HepG2 (cell line): ENCODE data around the gene ISCU. TPM values are rescaled to one million over a fixed set of nuclear protein-coding genes. Genes with fewer than 3 reads are reported as not detected.

Experiments used
- ARHGAP35 ChIP-seq: sonication (generic); formaldehyde crosslinking; IDR thresholded peaks from 2 replicates; pipeline ENCODE4 v1.9.0; 2022; ENCODE audit warnings: mild to moderate bottlenecking, inconsistent platforms, moderate library complexity, missing genetic modification reagents, borderline replicate concordance
- ATF7 ChIP-seq, 2 experiments: fragments of 450-650 bp in 1 of 2; sonication (generic) in 1 of 2; formaldehyde crosslinking in 1 of 2; IDR thresholded peaks; 2 replicates each; pipeline versions ENCODE4 v1.4.0 to v1.6.1; 2016 to 2020; ENCODE audit warnings: antibody characterized with exemption in 1 of 2, mild to moderate bottlenecking in 1 of 2, missing genetic modification reagents in 1 of 2
- HNRNPUL1 ChIP-seq: fragments of 200-400 bp; formaldehyde crosslinking; IDR thresholded peaks from 2 replicates; pipeline ENCODE4 v1.6.1; 2017; ENCODE audit warnings: low read depth, mild to moderate bottlenecking, low read length, moderate library complexity
- PCBP1 ChIP-seq: fragments of 200-400 bp; formaldehyde crosslinking; IDR thresholded peaks from 2 replicates; pipeline ENCODE4 v1.6.1; 2017; ENCODE audit warnings: mild to moderate bottlenecking, low read depth, low read length, borderline replicate concordance
- SRF ChIP-seq: IDR thresholded peaks from 2 replicates; pipeline ENCODE4 v1.6.1; 2011; ENCODE audit warnings: mild to moderate bottlenecking, low read depth, low read length, moderate library complexity
- ZBTB7B ChIP-seq: sonication (generic); formaldehyde crosslinking; IDR thresholded peaks from 2 replicates; pipeline ENCODE4 v1.4.0; 2020; ENCODE audit warnings: missing genetic modification reagents
- ZNF180 ChIP-seq: sonication (generic); formaldehyde crosslinking; IDR thresholded peaks from 2 replicates; pipeline ENCODE4 v1.4.0; 2020; ENCODE audit warnings: low read depth, missing genetic modification reagents, borderline replicate concordance
- ZNF263 ChIP-seq: sonication (generic); formaldehyde crosslinking; IDR thresholded peaks from 2 replicates; pipeline ENCODE4 v1.4.0; 2020; ENCODE audit warnings: missing genetic modification reagents
- ZNF335 ChIP-seq: sonication (generic); formaldehyde crosslinking; IDR thresholded peaks from 2 replicates; pipeline ENCODE4 v1.4.0; 2020; ENCODE audit warnings: missing genetic modification reagents
- ZNF367 ChIP-seq: sonication (generic); formaldehyde crosslinking; IDR thresholded peaks from 2 replicates; pipeline ENCODE4 v1.4.0; 2020; ENCODE audit warnings: missing genetic modification reagents, borderline replicate concordance
- ZNF761 ChIP-seq: sonication (generic); formaldehyde crosslinking; conservative IDR thresholded peaks from 2 replicates; pipeline ENCODE4 v1.4.0; 2020; ENCODE audit warnings: mild to moderate bottlenecking, missing genetic modification reagents
- polyA plus RNA-seq, 8 experiments: library from polyadenylated mRNA; depleted of rRNA in 3 of 8; stranded (reverse) in 7 of 8; unstranded in 1 of 8; fragments of >200 nt; fragmentation: Illumina TruSeq in 4 of 8; extraction: Trizol in 4 of 8; gene quantifications; 2 replicates each; pipeline versions ENCODE4 v1.2.1 to v1.2.3, GENCODE V29; 2011 to 2016; ENCODE audit warnings: low read depth in 4 of 8, missing spikeins in 1 of 8, mixed read lengths in 1 of 8; ENCODE audit not compliant: insufficient read depth in 1 of 8
- total RNA-seq, 5 experiments: library from RNA; depleted of rRNA; stranded (reverse); fragments of >200 nt; fragmentation: Illumina TruSeq; extraction: Trizol; gene quantifications; 2 replicates each; pipeline ENCODE4 v1.2.3, GENCODE V29; 2016; ENCODE audit warnings: low read depth in 1 of 5
- TF ChIP-seq, protein P1 (sequence below): sonication (generic); formaldehyde crosslinking; IDR thresholded peaks from 2 replicates; pipeline ENCODE4 v1.4.0; 2020; ENCODE audit warnings: missing genetic modification reagents
- TF ChIP-seq, protein P2 (sequence below): sonication (generic); formaldehyde crosslinking; conservative IDR thresholded peaks from 2 replicates; pipeline ENCODE4 v1.5.0; 2020; ENCODE audit warnings: missing genetic modification reagents
- TF ChIP-seq, protein P3 (sequence below): sonication (generic); formaldehyde crosslinking; IDR thresholded peaks from 2 replicates; pipeline ENCODE4 v1.8.0; 2022; ENCODE audit warnings: mild to moderate bottlenecking, missing genetic modification reagents, borderline replicate concordance
- TF ChIP-seq, protein P4 (sequence below), 2 experiments: sonication (generic) in 1 of 2; formaldehyde crosslinking in 1 of 2; IDR thresholded peaks; 2 replicates each; pipeline versions ENCODE4 v1.4.0 to v1.6.1; 2016 to 2020; ENCODE audit warnings: borderline replicate concordance in 1 of 2, low read depth in 1 of 2, mild to moderate bottlenecking in 1 of 2, missing genetic modification reagents in 1 of 2
- TF ChIP-seq, protein P5 (sequence below): sonication (generic); formaldehyde crosslinking; IDR thresholded peaks from 2 replicates; pipeline ENCODE4 v1.8.1; 2023; ENCODE audit warnings: mild to moderate bottlenecking, missing genetic modification reagents, borderline replicate concordance

Gene ISCU
- total and polyA plus RNA-seq, 2 of the 13 experiments (the other 11 are each of a cell fraction or from before 2014, with no cell fraction given), result 94.4 to 107 TPM

DNA sequence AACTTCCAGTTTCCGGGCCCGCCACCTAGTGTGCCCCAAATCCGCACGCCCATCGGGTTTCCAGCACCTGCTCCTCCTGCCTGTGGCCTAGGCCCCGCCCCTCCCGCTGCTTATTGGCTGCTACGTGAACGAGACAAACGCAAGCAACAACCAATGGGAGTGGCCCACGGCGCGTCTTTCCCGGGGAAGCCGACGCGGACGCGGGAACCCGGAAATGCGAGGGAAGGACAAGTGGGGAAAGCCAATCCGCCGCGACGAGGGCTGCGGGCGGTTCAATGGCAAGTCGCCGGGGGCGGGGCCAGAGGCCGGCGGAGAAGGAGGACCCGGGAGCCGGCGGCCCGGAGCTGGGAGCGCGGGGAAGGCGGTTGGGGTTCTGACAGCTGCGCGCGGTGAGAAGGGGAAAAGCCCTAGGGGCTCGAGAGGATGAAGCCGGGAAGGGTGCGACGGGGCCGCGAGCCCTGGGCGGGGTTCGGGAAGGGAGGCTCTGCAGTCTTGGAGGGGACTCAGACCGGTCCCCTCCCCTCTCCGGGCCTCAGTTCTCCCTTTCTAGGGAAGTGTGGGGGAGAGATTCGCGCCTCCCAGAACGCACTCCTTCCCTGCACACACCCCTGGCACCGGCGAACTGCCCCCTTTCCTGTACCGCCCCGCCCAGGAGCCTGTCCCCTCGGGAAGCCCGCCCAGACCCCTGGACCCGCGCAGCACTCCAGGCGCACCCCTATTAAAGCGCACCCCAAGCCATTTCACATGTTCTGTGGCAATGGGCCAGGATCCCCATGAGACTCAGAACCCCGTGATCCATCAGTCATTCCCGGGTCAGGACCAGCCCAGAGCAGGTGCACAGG lies 47.2 kb upstream of the ISCU start, which contains the start of gene FICD (continued):
- TF ChIP-seq, protein P1, sequence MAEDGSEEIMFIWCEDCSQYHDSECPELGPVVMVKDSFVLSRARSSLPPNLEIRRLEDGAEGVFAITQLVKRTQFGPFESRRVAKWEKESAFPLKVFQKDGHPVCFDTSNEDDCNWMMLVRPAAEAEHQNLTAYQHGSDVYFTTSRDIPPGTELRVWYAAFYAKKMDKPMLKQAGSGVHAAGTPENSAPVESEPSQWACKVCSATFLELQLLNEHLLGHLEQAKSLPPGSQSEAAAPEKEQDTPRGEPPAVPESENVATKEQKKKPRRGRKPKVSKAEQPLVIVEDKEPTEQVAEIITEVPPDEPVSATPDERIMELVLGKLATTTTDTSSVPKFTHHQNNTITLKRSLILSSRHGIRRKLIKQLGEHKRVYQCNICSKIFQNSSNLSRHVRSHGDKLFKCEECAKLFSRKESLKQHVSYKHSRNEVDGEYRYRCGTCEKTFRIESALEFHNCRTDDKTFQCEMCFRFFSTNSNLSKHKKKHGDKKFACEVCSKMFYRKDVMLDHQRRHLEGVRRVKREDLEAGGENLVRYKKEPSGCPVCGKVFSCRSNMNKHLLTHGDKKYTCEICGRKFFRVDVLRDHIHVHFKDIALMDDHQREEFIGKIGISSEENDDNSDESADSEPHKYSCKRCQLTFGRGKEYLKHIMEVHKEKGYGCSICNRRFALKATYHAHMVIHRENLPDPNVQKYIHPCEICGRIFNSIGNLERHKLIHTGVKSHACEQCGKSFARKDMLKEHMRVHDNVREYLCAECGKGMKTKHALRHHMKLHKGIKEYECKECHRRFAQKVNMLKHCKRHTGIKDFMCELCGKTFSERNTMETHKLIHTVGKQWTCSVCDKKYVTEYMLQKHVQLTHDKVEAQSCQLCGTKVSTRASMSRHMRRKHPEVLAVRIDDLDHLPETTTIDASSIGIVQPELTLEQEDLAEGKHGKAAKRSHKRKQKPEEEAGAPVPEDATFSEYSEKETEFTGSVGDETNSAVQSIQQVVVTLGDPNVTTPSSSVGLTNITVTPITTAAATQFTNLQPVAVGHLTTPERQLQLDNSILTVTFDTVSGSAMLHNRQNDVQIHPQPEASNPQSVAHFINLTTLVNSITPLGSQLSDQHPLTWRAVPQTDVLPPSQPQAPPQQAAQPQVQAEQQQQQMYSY (CRISPR knock-in tag), result no peak
- no peak for TF ChIP-seq SRF
- no peak; the same call in 1 of the 2 replicates for TF ChIP-seq ARHGAP35 (CRISPR knock-in tag)
- TF ChIP-seq, protein P2, sequence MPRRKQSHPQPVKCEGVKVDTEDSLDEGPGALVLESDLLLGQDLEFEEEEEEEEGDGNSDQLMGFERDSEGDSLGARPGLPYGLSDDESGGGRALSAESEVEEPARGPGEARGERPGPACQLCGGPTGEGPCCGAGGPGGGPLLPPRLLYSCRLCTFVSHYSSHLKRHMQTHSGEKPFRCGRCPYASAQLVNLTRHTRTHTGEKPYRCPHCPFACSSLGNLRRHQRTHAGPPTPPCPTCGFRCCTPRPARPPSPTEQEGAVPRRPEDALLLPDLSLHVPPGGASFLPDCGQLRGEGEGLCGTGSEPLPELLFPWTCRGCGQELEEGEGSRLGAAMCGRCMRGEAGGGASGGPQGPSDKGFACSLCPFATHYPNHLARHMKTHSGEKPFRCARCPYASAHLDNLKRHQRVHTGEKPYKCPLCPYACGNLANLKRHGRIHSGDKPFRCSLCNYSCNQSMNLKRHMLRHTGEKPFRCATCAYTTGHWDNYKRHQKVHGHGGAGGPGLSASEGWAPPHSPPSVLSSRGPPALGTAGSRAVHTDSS (CRISPR knock-in tag), result no peak
- TF ChIP-seq HNRNPUL1, result no peak
- no peak for TF ChIP-seq ZNF761 (CRISPR knock-in tag)
- TF ChIP-seq ATF7 (IDR thresholded peaks at IDR 0.05), result no peak
- no peak for TF ChIP-seq ATF7 (CRISPR knock-in tag; IDR thresholded peaks at IDR 0.05)
- TF ChIP-seq ZNF263 (CRISPR knock-in tag), result no peak
- TF ChIP-seq, protein P3, sequence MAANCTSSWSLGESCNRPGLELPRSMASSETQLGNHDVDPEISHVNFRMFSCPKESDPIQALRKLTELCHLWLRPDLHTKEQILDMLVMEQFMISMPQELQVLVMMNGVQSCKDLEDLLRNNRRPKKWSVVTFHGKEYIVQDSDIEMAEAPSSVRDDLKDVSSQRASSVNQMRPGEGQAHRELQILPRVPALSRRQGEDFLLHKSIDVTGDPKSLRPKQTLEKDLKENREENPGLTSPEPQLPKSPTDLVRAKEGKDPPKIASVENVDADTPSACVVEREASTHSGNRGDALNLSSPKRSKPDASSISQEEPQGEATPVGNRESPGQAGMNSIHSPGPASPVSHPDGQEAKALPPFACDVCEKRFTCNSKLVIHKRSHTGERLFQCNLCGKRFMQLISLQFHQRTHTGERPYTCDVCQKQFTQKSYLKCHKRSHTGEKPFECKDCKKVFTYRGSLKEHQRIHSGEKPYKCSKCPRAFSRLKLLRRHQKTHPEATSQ, result no peak
- TF ChIP-seq ZNF367 (CRISPR knock-in tag), result no peak
- TF ChIP-seq, protein P4, sequence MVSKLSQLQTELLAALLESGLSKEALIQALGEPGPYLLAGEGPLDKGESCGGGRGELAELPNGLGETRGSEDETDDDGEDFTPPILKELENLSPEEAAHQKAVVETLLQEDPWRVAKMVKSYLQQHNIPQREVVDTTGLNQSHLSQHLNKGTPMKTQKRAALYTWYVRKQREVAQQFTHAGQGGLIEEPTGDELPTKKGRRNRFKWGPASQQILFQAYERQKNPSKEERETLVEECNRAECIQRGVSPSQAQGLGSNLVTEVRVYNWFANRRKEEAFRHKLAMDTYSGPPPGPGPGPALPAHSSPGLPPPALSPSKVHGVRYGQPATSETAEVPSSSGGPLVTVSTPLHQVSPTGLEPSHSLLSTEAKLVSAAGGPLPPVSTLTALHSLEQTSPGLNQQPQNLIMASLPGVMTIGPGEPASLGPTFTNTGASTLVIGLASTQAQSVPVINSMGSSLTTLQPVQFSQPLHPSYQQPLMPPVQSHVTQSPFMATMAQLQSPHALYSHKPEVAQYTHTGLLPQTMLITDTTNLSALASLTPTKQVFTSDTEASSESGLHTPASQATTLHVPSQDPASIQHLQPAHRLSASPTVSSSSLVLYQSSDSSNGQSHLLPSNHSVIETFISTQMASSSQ (IDR thresholded peaks at IDR 0.05; ENCODE audit: low read depth), result no peak
- TF ChIP-seq, protein P4 (CRISPR knock-in tag; IDR thresholded peaks at IDR 0.05; ENCODE audit: borderline replicate concordance), result no peak
- TF ChIP-seq ZBTB7B (CRISPR knock-in tag), result no peak
- no peak for TF ChIP-seq ZNF180 (CRISPR knock-in tag)
- TF ChIP-seq ZNF335, result peak; percentile 69; the same call in 1 of the 2 replicates
- TF ChIP-seq, protein P5, sequence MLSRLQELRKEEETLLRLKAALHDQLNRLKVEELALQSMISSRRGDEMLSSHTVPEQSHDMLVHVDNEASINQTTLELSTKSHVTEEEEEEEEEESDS, result no peak
- TF ChIP-seq PCBP1, result peak; percentile 69; the same call in 1 of the 2 replicates
